HG03097 (cell line): ENCODE results near the gene DLGAP1.

Experiments used
- ATAC-seq: cut with Tn5 transposase; IDR thresholded peaks from one replicate; pipeline ENCODE4 v1.9.1; 2021; ENCODE audit not compliant: unreplicated experiment, low FRiP score

DLGAP1 gene

DNA sequence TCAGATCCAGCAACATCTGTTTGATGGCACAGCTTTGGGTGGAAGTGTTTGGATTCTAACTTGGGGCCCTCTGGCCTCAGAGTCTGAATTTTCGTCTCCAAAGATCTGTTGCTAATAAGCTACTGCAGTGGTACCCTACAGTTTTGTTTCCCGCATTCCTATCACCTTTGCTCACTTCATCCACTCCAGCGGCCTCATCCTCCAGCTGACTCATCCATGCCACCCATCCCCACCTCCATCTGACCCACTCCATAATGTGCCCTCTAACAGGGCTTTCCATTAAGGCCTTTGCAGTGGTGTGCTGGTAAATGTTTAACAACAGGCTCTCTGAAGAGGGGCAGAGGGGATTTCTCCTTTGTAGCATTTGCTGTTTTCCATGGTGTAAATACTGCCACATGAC, 779.7 kb downstream of the DLGAP1 start:
- ATAC-seq = no peak

DNA sequence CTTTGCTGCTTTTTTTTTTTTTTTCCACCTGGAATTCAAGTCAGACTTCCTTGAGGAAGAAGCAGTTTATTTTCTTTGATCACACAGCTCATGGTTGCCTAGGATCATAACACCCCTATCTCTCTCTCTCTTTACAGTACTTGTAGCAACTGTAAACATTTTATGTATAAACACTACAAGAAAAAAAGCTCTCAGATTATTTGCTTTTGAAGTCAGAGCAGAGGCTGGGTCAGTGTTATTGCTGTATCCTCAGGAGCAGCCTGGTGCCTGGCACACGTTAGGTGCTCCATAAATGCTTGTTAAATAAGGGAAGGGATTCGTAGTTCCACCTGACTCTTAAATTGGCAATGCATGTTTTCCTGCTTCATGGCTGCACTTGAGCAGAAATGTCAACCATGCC, 783.9 kb downstream of the DLGAP1 start:
- no peak for ATAC-seq

DNA sequence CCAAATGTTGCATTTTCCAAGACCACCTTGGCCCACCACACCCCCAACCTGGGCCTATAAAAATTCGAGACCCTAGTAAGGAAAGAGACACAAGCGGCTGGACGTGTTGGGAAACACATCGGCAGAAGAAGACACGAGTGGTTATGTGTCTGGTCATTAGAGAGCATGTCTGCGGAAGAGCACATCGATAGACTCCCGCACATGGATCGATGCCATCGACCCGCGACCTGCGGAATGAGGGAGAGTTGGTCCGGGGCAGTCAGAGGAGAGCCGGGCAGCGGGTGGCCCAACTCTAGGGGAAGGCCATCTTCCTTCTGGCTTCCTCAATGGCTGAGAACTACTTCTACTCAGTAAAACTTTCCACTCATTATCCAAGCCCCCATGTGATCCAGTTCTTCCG, 785.7 kb downstream of the DLGAP1 start:
- ATAC-seq = no peak

DNA sequence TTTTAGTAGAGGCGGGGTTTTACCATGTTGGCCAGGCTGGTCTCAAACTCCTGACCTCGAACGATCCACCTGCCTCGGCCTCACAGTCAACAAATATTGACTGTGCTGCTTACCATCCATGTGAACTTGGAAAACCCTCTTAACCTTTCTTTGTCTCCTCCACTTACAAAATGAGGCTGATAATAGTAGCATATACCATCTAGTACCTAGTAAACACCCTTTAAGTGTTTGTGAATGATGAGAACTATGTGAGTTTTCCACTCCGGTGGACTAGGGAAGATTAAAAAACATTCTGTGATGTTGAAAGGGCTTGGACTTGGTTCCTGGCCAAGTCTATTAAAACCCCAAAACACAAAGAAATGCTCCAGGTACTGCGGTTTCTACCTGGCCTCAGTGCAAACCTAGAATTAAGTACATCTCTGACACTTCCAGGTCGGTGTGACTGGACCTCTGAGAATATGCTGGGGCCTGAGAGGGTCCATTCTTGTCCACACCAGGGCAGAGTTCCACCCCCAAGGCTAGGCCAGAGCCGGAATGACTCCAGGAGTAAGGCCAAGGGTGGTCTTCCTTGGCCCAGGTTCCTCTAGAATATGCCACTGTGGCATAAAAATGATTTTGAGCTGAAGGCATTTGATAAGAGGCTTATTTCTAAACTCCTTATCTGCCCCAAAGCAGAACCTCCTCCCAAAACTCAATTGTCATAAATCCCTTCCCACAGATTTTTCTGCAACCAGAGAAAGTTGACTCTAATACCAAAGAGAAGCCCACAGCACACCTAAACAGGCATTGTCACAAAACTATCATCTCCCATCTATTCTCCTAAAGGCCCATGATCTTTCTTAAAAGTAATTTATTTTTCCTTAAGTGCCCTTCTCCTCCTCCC, 787.6 kb downstream of the DLGAP1 start:
- ATAC-seq = no peak

DNA sequence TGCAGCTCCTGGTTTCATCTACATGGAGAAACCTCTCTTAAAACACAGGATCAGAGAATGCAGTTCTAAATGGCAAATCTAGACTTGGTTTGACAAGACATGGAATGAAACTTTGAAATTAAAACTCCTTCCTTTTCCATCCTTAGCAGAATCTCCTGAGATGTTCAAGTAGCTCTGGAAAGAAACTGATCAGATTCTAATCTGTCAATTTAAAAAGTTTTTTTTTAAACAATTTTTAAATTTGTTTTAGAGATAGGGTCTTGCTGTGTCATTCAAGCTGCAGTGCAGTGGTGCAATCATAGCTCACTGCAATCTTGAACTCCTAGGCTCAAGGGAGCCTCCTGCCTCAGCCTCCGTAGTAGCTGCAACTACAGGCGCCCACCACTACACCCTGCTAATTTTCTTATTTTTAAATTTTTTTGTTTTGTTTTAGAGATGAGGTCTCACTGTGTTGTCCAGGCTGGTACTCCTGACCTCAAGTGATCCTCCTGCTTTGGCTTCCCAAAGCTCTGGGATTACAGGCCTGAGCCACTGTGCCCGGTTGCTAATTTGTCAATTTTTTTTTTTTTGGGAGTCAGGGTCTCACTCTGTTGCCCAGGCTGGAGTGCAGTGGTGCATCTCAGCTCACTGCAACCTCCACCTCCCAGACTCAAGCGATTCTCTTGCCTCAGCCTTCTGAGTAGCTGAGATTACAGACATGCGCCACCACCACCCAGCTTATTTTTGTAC, 788.4 kb downstream of the DLGAP1 start:
- no peak for ATAC-seq

DNA sequence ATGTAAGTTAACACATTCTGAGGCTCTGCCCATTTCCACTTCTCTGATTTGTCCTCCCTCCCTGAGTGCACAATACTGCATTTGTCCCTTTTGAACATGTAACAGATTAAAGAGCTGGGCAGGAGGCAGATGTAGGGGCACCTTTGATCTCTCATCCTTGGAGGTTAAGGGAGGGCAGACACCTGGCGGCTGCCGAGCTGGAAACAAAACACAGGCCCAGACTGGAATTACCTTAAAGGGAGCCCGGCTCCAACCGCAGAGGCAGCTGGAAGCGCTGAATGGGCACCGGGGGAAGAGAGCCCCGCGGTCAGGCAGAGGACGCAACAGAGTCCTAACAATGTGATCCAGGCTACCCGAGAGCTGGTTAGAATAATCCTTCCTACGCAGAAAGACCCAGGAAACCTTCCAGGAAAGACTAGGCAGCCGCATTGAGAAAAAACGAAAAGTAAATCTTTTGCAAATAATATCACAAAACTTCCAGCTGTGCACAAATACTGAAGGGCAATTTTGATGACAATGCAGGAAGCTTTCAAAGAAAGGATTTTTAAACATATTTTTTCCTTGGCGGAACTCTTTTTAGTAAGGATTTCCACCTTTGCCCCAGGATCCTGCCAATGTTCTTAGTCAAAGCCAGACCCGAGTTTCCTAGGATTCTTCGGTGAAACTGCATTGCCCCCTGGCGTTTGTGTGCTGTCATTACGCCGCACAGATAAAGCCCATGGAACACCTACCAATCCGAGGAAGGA, 789.2 kb downstream of the DLGAP1 start:
- no peak for ATAC-seq

DNA sequence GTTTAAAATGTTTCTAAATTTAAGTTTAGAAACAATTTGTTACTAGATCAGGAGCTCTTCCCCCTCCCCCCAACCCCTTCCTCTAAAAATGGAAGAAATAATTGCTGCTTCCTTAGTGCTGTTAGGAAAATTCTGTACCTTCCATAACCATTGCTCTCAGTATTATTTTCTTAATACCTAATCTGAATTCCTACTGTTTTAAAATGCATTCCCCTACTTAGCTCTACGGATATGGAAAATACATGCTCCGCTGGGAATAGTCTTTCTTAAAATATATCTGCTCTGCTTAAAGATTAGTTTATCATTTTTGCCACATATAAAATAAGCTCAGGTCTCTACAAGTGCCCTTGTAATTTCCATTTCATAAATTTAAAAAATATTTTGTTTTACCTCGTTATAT, 789.9 kb downstream of the DLGAP1 start:
- ATAC-seq = no peak

DNA sequence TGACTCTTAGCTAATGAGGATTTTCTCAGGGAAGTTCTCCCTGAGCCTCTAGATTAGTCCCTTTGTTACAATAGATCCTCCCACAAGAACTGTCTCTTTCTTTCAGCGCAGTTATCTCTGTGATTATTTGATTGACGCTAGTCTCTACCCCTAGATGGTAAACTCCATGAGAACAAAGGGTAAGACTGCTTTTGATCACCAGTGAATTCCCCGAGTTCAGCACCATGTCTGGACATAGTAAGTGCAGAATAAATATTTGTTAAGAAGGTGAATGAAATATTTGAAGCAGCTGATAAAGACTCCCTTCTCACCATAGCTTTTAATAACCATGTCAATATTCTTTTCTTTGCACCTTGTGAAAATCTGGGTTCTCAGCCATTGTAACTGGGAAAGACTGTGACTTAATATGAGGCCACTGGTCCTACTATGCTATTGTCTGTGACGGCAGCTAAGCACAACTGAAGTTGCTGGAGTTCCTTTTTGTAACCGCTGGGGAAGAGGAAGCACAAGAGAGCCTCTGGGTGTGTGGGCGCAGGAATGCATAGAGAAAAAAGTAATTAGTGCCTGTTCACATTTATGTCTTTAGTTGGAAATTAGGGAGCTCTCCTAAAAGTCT, 790.4 kb downstream of the DLGAP1 start:
- ATAC-seq = no peak

DNA sequence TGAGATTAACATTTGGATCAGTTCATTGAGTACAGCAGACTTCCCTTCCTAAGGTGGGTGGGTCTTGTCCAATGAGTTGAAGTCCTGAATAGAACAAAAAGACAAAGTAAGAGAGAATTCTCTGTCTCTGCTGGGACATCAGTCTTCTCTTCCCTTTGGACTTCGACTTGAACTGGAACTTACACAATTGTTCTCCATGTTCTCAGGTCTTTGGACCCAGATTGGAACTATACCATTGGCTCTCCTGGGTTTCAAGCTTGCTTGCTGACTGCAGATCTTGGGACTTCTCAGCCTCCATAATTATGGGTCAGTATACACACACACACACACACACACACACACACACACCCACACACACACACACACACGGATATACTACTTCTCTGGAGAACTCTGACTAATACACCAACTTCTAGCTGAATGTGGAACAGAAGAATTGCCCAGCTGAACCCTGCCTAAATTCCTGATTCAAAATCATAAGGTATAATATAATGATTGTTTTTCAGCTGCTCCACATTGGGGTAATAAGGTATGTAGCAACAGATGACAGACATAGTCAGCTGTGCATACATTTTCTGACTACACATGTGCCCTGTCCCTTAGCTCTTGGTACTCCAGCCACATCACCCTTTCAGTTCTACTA, 791.1 kb downstream of the DLGAP1 start:
- ATAC-seq = no peak

DNA sequence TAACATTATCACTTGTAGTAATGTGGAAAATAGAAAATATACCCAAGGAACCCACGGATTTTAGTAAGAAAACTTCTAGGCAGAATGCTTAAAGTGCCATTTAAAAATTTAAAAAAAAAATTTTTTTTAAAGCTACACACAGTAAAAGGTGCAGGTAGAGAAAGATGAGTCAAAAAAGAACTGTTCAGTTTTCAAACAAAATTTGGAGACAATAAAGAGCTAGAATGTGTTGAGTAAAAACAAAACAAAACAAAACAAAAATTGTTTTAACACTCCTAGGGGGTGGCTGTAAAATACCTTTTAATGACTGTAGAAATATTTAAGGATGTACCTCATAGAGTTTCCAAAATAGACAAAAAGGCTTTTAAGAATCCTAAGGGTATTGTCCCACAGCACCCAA, 793.1 kb downstream of the DLGAP1 start:
- ATAC-seq = no peak

DNA sequence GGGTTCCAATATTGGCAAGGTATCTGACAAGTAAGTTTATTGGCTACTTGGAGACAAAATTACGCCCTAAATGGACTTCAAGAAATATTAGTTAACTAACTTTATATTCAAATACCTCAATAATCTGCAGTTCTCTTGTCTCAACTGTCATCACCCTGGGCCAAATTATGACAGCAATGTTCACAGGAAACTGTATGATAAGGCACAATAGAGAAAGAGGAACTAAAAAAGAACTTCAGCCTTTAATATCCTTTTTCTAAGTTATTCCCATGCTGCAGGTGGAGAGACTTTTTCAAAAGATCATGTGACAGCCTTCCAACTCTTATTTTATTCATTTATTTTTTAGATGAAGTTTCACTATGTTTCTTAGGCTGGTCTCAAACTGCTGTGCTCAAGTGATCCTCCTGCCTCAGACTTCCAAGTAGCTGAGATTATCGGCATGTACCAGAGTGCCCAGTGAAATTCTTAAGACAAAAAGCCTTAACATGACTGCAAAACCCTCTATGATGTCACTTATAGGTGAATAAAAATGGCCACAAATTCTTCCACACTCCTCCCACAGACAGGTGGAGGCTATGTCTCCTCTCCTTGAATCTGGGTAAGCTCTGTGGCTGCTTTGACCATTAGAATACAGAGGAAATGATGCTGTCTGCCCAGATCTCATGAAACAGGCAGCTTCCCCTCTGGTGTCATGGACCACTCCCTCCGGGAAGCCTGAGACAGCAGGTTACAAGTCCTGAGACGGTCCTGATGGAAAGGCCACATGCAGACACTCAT, 794.2 kb downstream of the DLGAP1 start:
- no peak for ATAC-seq

DNA sequence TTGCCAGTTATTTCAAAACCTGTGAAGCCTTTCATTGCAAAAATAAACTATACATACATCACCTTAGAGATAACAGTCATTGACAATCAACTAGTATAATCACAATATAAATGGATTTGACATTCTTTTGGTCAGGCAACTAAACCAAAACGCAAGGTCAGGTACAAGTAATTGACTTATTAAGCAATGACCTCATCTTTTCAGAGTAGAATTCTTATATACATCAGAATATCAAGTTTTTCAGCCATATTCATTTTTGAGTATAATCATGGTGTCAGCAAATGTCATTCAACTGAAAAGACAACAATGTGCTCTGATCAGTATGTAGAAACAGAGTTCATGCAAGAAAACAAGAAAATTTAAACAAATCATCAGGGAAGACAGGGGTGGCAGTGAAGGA, 796.6 kb downstream of the DLGAP1 start:
- ATAC-seq = no peak

DNA sequence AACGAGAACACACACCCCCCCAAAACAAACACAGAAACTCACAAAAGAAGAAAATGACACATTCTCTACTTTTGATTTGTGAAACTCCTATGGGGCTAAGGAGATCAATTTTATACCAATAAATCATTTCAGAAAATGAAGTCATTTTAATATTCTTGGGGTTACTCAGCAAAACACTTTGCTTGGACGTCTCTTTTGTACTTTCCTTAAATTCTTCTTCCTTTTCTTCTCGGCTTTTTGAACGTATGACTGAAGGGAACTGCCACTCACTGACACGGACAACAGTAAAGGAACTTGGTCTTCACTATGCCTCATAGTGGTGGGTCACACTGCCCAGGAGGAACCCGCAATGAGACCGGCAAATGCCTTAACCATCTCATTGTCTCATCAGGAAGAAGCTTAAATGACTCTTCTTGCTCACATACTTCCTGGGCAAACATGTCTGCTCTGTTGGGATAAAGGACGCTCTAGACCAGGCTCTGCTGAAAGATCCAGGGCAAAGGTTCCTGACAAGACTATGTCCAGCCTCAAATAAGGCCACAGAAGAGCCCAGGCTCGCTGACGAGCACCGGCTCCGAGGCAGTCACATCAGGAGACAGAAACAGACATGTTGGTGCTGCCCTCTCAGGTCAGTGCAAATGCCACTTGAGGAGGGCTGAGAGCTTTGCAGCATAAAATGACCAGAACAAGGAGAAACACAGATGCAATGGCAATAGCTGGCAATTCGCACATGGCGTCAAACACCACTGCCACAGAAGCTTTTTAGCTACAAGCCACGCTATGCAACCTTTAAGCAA, 799.7 kb downstream of the DLGAP1 start:
- no peak for ATAC-seq

DNA sequence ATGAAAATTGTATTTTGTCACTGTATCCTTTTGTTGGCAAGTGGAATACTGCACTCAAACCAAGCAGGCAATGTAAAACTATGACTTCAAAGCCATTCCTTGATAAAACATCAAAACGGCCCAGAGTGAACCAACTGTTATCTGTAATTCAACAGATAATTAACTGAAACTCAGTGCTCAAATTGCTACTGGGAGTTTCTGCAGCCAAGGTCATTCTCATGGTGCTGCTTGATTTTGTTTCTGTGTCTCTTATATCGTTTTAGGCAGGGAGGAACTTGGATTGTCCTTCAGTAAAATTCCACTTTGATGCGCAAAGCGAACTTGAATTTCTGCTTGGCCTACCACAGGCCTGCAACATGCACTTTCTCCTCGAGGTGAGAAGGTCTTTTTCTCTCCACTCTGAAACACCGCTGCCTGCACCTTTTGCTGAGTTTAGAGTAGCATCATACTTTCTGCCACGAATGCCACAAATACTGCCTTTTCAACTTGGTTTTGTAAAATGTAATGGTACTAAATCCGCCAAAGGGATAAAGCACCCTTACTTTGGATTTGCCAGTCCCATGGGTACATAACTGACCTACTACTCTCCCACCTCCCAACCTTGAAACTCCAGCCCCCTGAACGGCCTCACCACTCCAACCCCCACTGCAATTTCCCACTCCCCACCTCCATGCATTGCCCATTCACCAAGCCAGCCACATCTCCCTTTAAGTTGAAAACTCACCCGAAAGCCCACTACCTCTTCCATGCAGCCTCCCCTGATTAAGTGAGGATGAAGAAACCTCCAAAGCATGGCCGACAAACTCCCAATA, 800.5 kb downstream of the DLGAP1 start:
- ATAC-seq = no peak

DNA sequence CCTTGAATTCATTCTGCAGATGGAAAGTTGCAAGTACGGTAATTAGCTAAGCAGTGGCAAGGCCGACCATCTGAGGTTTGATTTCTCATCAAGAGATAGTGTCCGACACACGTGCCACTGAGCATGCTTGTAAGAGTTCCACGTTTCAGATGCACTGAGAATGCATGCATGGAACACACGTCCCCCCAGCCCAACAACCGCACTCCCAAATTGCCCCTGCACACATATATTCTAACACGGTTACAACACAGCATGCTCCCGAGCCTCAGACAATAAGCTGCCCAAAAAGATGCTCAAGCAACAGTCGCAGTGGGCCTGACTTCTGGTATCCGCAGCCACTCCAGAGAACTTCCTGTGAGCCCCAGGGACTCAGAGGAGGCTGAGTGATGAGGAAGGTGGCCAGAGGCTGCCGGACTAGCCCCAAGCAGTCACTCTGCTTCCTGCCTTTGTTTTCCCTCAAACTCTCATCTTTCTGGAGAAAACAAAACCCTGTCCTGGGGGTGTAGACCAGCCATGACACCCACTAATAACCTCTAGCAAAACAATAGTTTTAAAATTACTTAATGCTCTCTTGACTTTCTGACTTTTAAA, 801.2 kb downstream of the DLGAP1 start:
- no peak for ATAC-seq

DNA sequence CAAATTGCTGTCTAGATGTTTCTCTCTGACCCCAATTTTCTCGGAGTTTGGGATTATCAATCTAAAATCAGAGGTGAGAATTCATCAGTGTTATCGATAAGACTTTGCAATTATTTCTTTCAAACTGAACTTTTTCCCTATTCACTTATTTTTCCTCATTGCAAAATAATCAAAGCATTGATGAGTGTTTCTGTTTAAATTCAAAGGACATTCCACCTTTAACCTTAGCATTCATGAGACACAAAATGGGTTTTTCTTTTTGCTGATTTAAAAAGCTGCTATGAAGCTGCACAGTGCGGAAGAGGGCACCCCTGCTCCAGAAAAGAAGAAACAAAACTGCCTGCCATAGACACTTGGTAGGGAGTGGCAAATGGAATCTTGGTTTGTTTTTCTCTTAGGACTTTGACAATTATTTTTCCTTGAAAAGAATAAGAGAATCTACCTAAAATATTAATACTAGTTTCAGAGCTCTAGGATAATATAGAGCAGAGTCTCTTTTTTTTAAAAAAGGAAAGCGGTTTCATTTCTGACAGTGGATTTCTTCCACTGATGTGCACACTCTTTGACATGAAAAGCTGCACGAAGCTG, 801.8 kb downstream of the DLGAP1 start:
- no peak for ATAC-seq
